ENCODE data around the gene TTF2.
"Not testable (repeated sequence)": the region's sequence is repeated elsewhere in the genome, so short reads cannot be mapped to it uniquely, and the experiment has no call there.

The TTF2 gene

DNA sequence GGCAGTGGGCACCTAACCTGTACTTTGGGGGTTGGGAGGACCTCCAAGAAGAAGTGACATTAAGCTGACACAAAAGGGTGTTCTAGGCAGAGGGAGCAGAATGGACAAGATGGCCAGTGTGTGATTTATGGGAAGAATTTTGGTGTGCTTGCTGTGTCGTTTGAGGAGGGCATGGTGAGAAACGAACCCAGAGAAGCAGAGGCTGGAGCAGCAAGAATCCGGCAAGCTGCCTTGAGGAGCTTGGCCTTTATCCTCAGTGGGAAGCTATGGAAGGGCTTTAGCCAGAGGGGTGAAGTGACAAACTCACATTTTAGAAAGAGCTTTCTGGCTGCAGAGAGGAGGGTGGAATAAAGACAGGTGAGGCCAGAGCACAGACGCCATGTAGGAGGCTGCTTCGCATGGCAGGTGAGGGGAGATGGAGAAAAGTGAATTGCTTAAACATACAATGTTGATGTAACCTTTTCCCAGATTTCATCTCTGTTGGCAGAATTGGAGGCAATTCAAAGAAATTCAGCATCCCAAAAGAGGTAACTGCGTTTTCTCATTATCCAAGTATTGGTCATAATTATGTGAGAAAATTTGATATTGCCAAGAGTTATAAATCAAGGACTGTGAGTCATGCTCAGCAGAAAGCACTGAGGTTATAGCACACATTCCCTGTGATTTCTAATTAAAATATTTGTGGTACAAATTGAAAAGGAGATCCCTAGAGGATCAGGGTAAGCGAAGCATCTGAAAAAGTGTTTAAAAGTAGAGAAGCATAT is 34.9 kb downstream of the TTF2 start:
- no peak overlapping the region for H3K27ac Mint-ChIP-seq

DNA sequence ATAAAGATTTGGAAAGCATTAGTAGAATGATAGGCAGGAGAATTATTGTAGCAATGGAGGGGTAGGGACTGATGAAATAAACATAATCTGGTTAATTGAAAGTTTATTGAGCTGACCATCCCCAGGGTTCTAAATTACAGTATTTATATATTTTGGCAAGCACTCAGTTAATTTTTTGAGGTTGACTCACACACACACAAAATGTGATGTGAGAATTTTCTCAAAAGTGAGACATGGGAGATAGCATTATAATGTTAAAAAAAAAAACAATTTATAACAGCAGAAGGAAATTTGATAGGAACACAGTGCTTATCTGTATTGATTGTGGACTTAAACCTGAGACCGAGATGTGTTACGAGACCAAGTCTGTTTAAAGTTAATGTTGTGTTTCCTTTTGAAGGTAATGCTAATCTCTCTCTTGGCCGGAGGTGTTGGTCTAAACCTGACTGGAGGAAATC is 36.9 kb downstream of the TTF2 start:
- peaks cover 62% of the 10 kb centered on the region for H3K36me3 Mint-ChIP-seq
- no peak overlapping the region for H3K4me3 Mint-ChIP-seq
- H3K4me1 Mint-ChIP-seq = no peaks in the 10 kb centered on the region
- H3K27ac Mint-ChIP-seq = no peak overlapping the region
- no peak for ATAC-seq
- H3K9me3 Mint-ChIP-seq = no peaks in the 10 kb centered on the region
- no peaks in the 10 kb centered on the region for H3K27me3 Mint-ChIP-seq

More for the DNA sequence above, 34.9 kb downstream of the TTF2 start:
- H3K36me3 Mint-ChIP-seq = peaks cover 62% of the 10 kb centered on the region
- H3K9me3 Mint-ChIP-seq = no peaks in the 10 kb centered on the region
- ATAC-seq = no peak
- no peak overlapping the region for H3K4me3 Mint-ChIP-seq
- no peaks in the 10 kb centered on the region for H3K27me3 Mint-ChIP-seq
- no peaks in the 10 kb centered on the region for H3K4me1 Mint-ChIP-seq

DNA sequence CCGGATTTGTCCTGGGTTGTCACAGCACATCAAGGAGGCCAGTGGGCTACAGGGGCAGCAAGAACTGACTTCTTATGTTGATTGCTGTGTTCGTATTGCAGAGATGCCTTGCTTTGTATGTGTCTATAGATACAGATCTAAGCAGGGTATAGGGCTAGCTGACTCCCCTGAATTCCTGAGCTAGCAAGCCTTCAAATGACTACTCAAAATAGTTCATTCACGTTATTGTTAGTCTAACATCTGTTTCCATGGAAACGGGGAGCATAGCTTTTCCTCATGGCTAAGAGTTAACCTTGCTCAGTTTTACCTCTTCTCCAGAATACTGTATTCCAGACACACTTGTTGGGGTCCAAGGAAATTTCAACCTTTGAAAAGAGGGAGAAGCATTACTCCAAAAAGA is 37.3 kb downstream of the TTF2 start:
- ATAC-seq = no peak

DNA sequence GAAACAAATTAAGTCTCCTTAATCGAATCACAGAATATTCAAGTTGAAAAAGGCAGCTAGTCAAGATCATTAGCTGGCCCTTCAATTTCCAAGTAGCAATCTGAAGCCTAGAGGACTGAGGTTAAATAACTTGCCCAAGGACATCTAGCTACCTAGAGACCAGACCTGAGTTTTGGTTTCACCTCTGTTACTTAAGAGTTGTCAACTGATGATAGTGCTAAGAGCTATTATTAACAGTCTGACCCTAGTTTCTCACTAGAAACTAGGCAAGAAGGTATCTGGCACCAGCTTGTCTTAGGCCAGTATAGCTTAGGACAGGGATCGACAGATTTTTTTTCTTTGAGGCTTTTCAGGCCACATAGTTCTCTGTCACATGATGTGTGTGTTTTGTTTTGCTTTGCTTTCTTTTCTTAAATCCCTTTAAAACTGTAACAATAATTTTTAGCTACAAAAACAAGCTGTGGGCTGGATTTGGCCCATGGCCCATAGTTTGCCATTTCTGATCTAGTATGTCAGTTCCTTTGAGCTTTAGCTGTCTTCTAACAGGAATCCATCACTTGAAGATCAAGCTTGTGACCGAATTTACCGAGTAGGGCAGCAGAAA is 38.3 kb downstream of the TTF2 start:
- Mint-ChIP-seq H3K36me3 (peaks cover 73% of the 10 kb centered on the region), H3K4me3 (no peak overlapping the region), H3K4me1 (no peaks in the 10 kb centered on the region), H3K27ac (no peak overlapping the region), H3K9me3 (no peaks in the 10 kb centered on the region), H3K27me3 (no peaks in the 10 kb centered on the region)
- ATAC-seq = no peak

More for the DNA sequence above, 37.3 kb downstream of the TTF2 start:
- Mint-ChIP-seq H3K9me3 (no peaks in the 10 kb centered on the region), H3K4me1 (no peaks in the 10 kb centered on the region), H3K27me3 (no peaks in the 10 kb centered on the region), H3K36me3 (peaks cover 66% of the 10 kb centered on the region), H3K4me3 (no peak overlapping the region), H3K27ac (no peak overlapping the region)

DNA sequence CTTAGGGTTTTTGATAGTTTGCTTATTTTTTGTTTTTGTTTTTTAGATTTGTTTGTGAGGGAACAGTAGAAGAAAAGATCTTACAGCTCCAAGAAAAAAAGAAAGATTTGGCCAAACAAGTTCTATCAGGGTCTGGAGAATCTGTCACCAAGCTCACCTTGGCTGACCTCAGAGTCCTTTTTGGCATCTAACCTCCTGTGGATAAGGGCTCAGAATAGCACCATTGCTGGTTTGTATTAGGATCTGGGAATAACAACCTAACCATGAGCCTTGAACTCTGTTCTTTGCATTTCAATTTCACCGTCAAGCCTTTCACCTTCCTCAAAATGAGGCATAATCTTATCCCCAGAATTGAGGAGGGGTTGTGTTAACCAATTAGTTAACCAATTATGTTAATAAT is 41.2 kb downstream of the TTF2 start:
- peaks cover 59% of the 10 kb centered on the region for H3K36me3 Mint-ChIP-seq
- no peaks in the 10 kb centered on the region for H3K4me1 Mint-ChIP-seq
- no peak overlapping the region for H3K27ac Mint-ChIP-seq
- no peaks in the 10 kb centered on the region for H3K27me3 Mint-ChIP-seq
- ATAC-seq = no peak
- no peak overlapping the region for H3K4me3 Mint-ChIP-seq
- H3K9me3 Mint-ChIP-seq = no peaks in the 10 kb centered on the region

DNA sequence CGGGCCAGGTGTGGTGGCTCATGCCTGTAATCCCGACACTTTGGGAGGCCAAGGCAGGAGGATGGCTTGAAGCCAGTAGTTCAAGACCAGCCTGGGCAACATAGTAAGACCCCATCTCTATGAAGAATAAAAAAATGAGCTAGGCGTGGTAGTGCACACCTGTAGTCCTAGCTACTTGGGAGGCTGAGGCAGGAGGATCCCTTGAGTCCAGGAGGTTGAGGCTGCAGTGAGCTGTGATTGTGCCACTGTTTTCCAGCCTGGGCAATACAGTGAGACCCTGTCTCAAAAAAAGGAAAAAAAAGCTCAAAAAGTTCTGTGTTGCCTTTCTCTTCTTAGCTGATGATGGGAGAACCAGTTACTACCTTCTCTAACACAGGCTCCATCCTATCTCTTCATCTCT is 41.7 kb downstream of the TTF2 start:
- H3K4me3 Mint-ChIP-seq, H3K27me3 Mint-ChIP-seq, ATAC-seq, H3K9me3 Mint-ChIP-seq, H3K27ac Mint-ChIP-seq, H3K4me1 Mint-ChIP-seq: not testable (repeated sequence)
- peaks cover 54% of the 10 kb centered on the region for H3K36me3 Mint-ChIP-seq

DNA sequence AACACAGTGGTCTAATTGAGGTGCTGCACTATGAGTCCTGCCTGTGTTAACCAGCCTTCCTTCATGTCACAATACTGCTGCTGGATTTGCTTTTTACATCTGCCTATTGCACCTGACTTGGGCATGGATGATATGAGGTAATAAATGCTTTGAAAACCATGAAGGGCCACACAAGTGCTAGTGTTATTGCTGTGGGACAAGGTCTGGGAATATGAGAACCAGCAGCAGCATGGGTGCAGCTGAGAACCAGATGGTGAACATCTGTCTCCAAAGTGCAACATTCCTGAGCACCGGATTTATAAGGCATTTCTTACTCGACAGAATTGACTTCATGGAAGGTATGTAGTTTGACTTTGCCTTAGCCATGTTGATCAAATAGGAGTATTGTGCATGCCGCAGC is 44.9 kb downstream of the TTF2 start:
- no peaks in the 10 kb centered on the region for H3K9me3 Mint-ChIP-seq
- no peaks in the 10 kb centered on the region for H3K27me3 Mint-ChIP-seq
- H3K27ac Mint-ChIP-seq = no peak overlapping the region
- H3K4me3 Mint-ChIP-seq = no peak overlapping the region
- no peak for ATAC-seq
- H3K36me3 Mint-ChIP-seq = peaks cover 40% of the 10 kb centered on the region
- H3K4me1 Mint-ChIP-seq = no peaks in the 10 kb centered on the region

DNA sequence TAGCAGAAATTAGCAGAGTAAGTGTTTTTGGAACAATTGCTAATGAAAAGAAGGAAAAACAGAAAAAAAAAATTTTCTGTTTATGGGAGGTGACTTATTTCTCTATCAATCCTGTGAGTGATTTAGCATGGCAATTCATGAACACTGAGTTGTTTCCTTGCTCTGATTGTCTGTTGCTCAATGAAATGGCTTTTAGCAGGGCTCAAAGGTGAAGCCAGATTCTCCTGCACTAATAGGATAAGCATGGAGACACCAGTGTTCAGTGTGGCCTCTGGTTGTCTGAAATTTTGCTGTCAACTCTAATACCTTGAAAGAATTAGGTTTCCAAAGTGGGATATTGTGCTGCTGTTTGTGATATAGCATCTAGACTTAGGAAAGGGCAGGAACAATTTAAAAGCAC is 45.6 kb downstream of the TTF2 start:
- peaks cover 33% of the 10 kb centered on the region for H3K36me3 Mint-ChIP-seq
- no peak overlapping the region for H3K4me3 Mint-ChIP-seq
- ATAC-seq = no peak
- H3K27me3 Mint-ChIP-seq = no peaks in the 10 kb centered on the region
- H3K4me1 Mint-ChIP-seq = no peaks in the 10 kb centered on the region
- H3K27ac Mint-ChIP-seq = no peak overlapping the region
- no peaks in the 10 kb centered on the region for H3K9me3 Mint-ChIP-seq

DNA sequence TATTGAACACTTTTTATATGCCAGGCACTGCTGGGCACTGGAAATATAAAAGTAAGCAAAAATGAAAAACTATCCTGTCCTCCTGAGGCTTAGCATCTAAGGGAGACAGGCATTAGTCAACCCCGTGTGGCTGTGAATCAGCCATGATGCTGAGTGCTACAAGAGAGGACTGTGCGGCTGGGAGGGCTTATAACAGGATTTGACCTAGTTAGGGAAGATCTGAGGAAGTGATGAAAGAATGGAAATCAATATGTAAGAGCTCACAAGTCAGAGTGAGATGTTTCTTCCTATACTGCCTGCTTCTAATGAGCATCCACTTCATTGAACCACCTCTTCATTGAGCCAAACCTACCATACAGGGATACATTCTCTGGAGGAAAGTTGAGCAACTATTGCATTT is 46.4 kb downstream of the TTF2 start:
- H3K4me1 Mint-ChIP-seq = no peaks in the 10 kb centered on the region
- no peaks in the 10 kb centered on the region for H3K27me3 Mint-ChIP-seq
- peaks cover 25% of the 10 kb centered on the region for H3K36me3 Mint-ChIP-seq
- H3K27ac Mint-ChIP-seq = no peak overlapping the region
- no peaks in the 10 kb centered on the region for H3K9me3 Mint-ChIP-seq
- ATAC-seq = no peak
- no peak overlapping the region for H3K4me3 Mint-ChIP-seq

DNA sequence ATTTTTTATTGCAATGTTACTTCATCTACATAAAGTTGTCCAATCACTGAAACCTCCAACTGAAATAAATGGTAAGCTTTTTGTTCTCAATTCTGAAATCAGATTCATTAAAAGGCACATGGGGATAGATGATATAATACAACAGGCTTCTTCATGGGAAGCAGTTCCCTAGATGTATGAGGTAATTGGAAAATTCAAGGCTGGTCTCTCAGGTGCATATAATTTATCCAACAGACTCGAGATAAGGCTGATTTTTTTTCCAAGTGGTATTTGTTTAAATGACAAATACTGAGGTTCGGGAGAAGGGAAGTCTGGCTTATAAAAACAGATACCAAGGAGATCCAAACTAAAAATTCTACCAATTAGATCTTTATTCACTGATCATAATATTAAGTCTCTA is 47.2 kb downstream of the TTF2 start:
- ATAC-seq = no peak
- H3K4me1 Mint-ChIP-seq = no peaks in the 10 kb centered on the region
- H3K27me3 Mint-ChIP-seq = no peaks in the 10 kb centered on the region
- no peak overlapping the region for H3K4me3 Mint-ChIP-seq
- H3K36me3 Mint-ChIP-seq = peaks cover 18% of the 10 kb centered on the region
- H3K9me3 Mint-ChIP-seq = no peaks in the 10 kb centered on the region
- H3K27ac Mint-ChIP-seq = no peak overlapping the region

DNA sequence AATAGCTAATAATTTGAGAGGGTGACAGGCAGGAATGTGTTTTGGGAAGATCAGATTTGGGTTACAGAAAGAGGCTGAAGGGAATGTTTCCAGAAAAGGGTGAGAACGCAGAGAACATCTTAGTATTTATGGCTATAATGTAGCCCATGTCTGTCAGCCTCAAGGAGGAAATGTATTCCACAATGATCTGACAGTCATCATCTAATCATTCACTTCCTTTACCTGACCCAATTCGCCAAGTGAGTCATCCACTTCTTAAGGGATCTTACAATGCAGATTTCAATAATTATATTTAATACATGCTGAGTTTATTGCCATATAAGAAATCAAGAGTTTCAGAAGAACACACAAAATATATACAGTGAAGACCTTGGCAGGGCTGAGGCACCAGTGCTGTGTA is 50.6 kb downstream of the TTF2 start:
- H3K27ac Mint-ChIP-seq = no peak overlapping the region
- no peak overlapping the region for H3K4me3 Mint-ChIP-seq
- no peak for ATAC-seq
- no peaks in the 10 kb centered on the region for H3K4me1 Mint-ChIP-seq
- H3K27me3 Mint-ChIP-seq = no peaks in the 10 kb centered on the region
- H3K36me3 Mint-ChIP-seq = peaks cover 7% of the 10 kb centered on the region
- H3K9me3 Mint-ChIP-seq = no peaks in the 10 kb centered on the region

DNA sequence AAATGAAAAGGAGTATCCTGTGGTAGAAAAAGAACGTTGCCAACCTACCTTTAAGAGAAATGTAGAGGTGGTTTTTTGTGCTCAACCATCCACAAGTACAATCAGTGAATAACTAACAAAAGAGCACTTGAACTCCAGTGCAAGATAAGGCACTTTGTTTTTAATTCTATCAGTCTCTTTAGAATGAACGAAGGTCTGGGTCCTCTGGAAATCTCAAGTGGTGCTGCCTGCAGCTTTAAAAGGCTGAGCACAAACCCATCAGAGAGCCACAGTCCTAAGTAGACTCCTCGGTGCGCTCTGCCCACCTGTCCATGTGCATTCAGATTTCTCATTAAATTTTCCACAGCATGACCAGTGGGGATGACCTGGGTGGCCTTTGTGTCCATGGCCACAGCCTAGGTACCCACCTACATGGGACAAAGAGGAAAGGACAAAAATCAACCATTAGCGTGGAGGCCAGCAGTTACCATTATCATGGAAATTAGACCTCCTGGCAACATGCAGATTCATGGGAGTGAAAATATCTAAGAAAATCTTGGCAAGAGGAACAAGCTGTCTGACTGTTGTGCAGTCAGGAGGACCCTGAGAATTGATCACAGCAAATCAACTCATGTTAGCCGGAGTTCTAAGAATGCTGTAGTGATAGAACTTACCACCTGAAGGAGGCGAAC is 52.1 kb downstream of the TTF2 start:
- H3K9me3 Mint-ChIP-seq = no peaks in the 10 kb centered on the region
- H3K4me1 Mint-ChIP-seq = no peaks in the 10 kb centered on the region
- H3K27me3 Mint-ChIP-seq = no peaks in the 10 kb centered on the region
- H3K27ac Mint-ChIP-seq = no peak overlapping the region
- no peak for ATAC-seq
- H3K4me3 Mint-ChIP-seq = no peak overlapping the region
- H3K36me3 Mint-ChIP-seq = peaks cover 7% of the 10 kb centered on the region

DNA sequence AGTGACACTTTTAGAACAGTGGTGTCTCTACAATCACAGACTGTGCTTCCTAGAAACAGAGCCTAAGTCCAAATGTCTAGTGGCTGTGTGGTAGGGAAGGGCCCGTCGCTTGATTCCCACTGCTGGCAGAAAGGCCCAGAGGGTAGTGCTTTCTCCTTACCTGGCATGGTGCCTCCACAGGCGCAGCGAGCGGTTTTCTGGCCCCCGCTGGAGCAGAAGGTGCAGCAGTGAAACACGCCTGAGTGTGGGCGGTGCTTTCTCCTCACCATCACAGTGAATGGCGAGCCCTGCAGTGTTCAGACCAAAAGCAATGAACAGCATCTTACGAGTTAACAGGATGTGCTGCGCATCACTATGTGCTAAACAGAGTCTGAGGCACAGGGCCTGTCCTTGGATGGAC is 53.1 kb downstream of the TTF2 start:
- Mint-ChIP-seq H3K36me3 (peaks cover 3% of the 10 kb centered on the region), H3K27ac (no peak overlapping the region), H3K4me3 (no peak overlapping the region), H3K9me3 (no peaks in the 10 kb centered on the region), H3K4me1 (no peaks in the 10 kb centered on the region), H3K27me3 (no peaks in the 10 kb centered on the region)
- no peak for ATAC-seq

DNA sequence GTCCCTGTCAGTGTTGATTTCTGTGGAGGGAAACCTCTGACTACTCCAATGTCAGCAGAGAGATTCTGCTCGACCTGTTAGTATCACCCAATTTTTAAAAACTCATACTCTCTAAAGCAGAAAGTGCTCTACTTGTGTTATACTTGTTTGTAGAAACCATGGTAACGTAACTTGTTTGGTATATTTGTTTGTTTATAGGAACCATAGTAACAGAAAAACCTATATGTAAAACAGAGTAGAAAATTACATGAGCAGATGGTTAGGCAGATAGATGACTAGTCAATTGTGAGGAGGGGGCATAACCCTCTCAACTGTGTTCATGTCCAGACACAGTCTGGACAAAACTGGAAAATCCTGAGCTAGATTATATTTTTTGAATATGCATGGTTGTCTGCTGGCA is 54.8 kb downstream of the TTF2 start:
- no peak overlapping the region for H3K4me3 Mint-ChIP-seq
- no peaks in the 10 kb centered on the region for H3K36me3 Mint-ChIP-seq
- no peak overlapping the region for H3K27ac Mint-ChIP-seq
- no peaks in the 10 kb centered on the region for H3K4me1 Mint-ChIP-seq
- no peaks in the 10 kb centered on the region for H3K9me3 Mint-ChIP-seq
- no peak for ATAC-seq
- no peaks in the 10 kb centered on the region for H3K27me3 Mint-ChIP-seq

DNA sequence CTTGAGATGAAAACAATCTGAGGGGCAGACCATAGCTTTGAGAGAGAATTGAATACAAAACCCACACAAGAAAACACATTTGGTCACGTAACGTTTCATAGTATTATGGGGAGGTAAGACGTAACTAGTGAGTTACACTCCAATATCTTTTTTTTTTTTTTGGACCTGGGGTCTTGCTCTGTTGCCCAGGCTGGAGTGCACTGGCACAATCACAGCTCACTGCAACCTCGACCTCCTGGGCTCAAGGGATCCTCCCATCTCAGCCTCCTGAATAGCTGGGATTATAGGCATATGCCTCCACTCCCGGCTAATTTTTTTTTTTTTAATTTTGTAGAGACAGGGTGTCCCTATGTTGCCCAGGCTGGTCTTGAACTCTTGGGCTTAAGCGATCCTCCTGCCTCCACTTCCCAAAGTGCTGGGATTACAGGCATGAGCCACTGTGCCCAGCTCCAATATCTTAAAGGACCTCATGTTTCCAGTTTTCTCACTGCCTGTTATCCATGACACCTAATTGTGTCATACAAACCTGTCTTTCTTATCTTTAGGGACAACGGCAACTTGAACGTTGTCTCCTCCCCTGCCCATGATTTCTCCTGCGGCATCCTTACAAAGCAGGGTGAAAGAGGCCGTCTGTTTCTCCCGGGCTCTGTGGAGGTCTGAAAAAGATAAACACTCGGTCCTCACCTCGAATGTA is 56.1 kb downstream of the TTF2 start:
- H3K27ac Mint-ChIP-seq = no peak overlapping the region
- no peaks in the 10 kb centered on the region for H3K36me3 Mint-ChIP-seq
- no peaks in the 10 kb centered on the region for H3K27me3 Mint-ChIP-seq
- no peaks in the 10 kb centered on the region for H3K9me3 Mint-ChIP-seq
- peaks cover 7% of the 10 kb centered on the region for H3K4me1 Mint-ChIP-seq
- H3K4me3 Mint-ChIP-seq = no peak overlapping the region
- ATAC-seq = no peak
